ENCODE measurements around the gene PNMT. TPM values are rescaled to one million over a fixed set of nuclear protein-coding genes. Genes with fewer than 3 reads are reported as not detected.

The PNMT gene
- total and polyA plus RNA-seq, 2 experiments from 2014 or later = 51.9 to 204 TPM

DNA sequence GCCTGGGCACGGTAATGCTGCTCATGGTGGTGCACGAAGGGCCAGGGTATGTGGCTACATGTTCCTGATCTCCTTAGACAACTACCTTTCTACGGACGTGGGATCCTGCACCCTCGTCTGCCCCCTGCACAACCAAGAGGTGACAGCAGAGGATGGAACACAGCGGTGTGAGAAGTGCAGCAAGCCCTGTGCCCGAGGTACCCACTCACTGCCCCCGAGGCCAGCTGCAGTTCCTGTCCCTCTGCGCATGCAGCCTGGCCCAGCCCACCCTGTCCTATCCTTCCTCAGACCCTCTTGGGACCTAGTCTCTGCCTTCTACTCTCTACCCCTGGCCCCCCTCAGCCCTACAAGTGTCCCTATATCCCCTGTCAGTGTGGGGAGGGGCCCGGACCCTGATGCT lies 43.6 kb downstream of the PNMT start:
- Histone ChIP-seq H3K4me2 (no peak overlapping the region), H3K9me2 (replicated peaks; ENCODE audit: insufficient read depth) (no peaks in the 10 kb centered on the region), H2AFZ (no peak overlapping the region), H3K4me3 (no peak overlapping the region), H3K4me1 (ENCODE audit: insufficient read depth) (no peaks in the 10 kb centered on the region), H4K20me1 (ENCODE audit: insufficient read depth, poor library complexity, severe bottlenecking) (peaks cover 4% of the 10 kb centered on the region), H3K27me3 (no peaks in the 10 kb centered on the region), H3K79me2 (peaks cover 3% of the 10 kb centered on the region), H3K36me3 (replicated peaks; ENCODE audit: insufficient read depth, low read depth) (no peaks in the 10 kb centered on the region), H3K9me3 (ENCODE audit: low read depth) (no peaks in the 10 kb centered on the region), H3K27ac (no peak overlapping the region)
- 98% methylated on average over 10 of the region's 10 CpGs for WGBS (ENCODE audit: low lambda C conversion rate, missing lambda C conversion rate)
- TF ChIP-seq, protein P1, sequence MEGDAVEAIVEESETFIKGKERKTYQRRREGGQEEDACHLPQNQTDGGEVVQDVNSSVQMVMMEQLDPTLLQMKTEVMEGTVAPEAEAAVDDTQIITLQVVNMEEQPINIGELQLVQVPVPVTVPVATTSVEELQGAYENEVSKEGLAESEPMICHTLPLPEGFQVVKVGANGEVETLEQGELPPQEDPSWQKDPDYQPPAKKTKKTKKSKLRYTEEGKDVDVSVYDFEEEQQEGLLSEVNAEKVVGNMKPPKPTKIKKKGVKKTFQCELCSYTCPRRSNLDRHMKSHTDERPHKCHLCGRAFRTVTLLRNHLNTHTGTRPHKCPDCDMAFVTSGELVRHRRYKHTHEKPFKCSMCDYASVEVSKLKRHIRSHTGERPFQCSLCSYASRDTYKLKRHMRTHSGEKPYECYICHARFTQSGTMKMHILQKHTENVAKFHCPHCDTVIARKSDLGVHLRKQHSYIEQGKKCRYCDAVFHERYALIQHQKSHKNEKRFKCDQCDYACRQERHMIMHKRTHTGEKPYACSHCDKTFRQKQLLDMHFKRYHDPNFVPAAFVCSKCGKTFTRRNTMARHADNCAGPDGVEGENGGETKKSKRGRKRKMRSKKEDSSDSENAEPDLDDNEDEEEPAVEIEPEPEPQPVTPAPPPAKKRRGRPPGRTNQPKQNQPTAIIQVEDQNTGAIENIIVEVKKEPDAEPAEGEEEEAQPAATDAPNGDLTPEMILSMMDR (IDR thresholded peaks at IDR 0.05; ENCODE audit: poor library complexity) = no peak
- TF ChIP-seq EZH2 (IDR thresholded peaks at IDR 0.05; ENCODE audit: borderline replicate concordance) = no peak
- DNase-seq (ENCODE audit: low spot score) = no peak

DNA sequence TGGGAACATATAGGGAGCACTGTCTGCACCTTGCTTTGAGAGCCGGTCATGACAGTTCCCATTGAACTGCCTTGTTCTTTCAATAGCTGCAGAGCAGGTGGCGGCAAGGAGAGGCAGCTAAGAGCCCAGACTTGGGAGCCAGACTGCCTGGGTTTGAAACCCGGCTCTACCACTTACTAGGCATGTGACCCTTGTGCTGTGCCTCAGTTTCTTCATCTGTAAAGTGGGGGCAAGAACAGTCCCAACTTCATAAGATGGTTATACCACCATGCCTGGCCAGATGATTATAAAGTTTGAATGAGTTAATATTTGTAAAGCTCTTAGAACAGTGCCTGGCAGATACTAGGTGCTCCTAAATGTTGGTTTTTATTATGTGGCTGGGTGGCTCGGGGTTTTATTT lies 46.0 kb downstream of the PNMT start:
- Histone ChIP-seq H2AFZ (no peak overlapping the region), H3K27me3 (no peaks in the 10 kb centered on the region), H3K27ac (no peak overlapping the region), H3K9me2 (replicated peaks; ENCODE audit: insufficient read depth) (no peaks in the 10 kb centered on the region), H3K9me3 (ENCODE audit: low read depth) (no peaks in the 10 kb centered on the region), H3K36me3 (replicated peaks; ENCODE audit: insufficient read depth, low read depth) (no peaks in the 10 kb centered on the region), H3K79me2 (no peaks in the 10 kb centered on the region), H3K4me3 (no peak overlapping the region), H3K4me1 (ENCODE audit: insufficient read depth) (no peaks in the 10 kb centered on the region), H3K4me2 (no peak overlapping the region), H4K20me1 (ENCODE audit: insufficient read depth, poor library complexity, severe bottlenecking) (no peaks in the 10 kb centered on the region)
- 97% methylated on average over 4 of the region's 4 CpGs for WGBS (ENCODE audit: low lambda C conversion rate, missing lambda C conversion rate)
- TF ChIP-seq, protein P1 (IDR thresholded peaks at IDR 0.05; ENCODE audit: poor library complexity) = no peak
- TF ChIP-seq EZH2phosphoT487 (IDR thresholded peaks at IDR 0.05; ENCODE audit: low read depth, severe bottlenecking, unreplicated experiment) (no peak), EZH2 (IDR thresholded peaks at IDR 0.05; ENCODE audit: borderline replicate concordance) (no peak)
- DNase-seq (ENCODE audit: low spot score) = no peak

DNA sequence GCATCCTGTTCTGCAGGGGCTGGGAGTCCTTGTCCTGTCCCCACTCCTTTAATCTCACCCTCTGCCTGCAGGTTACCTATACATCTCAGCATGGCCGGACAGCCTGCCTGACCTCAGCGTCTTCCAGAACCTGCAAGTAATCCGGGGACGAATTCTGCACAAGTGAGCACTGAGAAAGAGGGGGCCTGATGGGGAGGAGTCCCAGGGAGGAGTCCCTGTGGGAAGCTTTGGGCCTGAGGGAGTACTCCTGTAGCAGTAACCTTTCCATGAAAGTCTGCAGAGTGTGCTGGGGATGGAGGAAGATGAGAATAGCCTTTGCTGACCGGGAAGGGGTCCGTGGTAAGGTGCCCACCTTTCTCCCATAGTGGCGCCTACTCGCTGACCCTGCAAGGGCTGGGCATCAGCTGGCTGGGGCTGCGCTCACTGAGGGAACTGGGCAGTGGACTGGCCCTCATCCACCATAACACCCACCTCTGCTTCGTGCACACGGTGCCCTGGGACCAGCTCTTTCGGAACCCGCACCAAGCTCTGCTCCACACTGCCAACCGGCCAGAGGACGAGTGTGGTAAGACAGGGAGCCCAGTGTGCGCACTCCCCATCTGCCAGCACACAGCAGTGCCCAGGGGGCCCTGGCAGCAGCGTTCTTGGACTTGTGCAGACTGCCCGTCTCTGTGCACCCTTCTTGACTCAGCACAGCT lies 47.3 kb downstream of the PNMT start:
- 98% methylated on average over 18 of the region's 18 CpGs for WGBS (ENCODE audit: low lambda C conversion rate, missing lambda C conversion rate)
- Histone ChIP-seq H3K4me2 (no peak overlapping the region), H3K4me1 (ENCODE audit: insufficient read depth) (no peaks in the 10 kb centered on the region), H3K27ac (no peak overlapping the region), H3K36me3 (replicated peaks; ENCODE audit: insufficient read depth, low read depth) (no peaks in the 10 kb centered on the region), H3K9me3 (ENCODE audit: low read depth) (no peaks in the 10 kb centered on the region), H3K79me2 (no peaks in the 10 kb centered on the region), H4K20me1 (ENCODE audit: insufficient read depth, poor library complexity, severe bottlenecking) (no peaks in the 10 kb centered on the region), H3K27me3 (no peaks in the 10 kb centered on the region), H3K9me2 (replicated peaks; ENCODE audit: insufficient read depth) (no peaks in the 10 kb centered on the region), H2AFZ (no peak overlapping the region), H3K4me3 (no peak overlapping the region)
- no peak for DNase-seq (ENCODE audit: low spot score)
- TF ChIP-seq EZH2phosphoT487 (IDR thresholded peaks at IDR 0.05; ENCODE audit: low read depth, severe bottlenecking, unreplicated experiment) (no peak), EZH2 (IDR thresholded peaks at IDR 0.05; ENCODE audit: borderline replicate concordance) (no peak)
- TF ChIP-seq, protein P1 (IDR thresholded peaks at IDR 0.05; ENCODE audit: poor library complexity) = no peak

Data from hepatocyte (in vitro differentiated cells).